GM12873 (cell line): ENCODE measurements around the gene OSMR.

Experiments
- CTCF ChIP-seq: IDR thresholded peaks from 2 replicates; pipeline ENCODE4 v1.5.1; 2012; ENCODE audit warnings: low read depth, mild to moderate bottlenecking, moderate library complexity, low read length, control low read depth; ENCODE audit not compliant: insufficient read depth; ENCODE audit errors: missing control alignments

Gene OSMR

GRCh38 chr5:38892363-38892762 lies 46.6 kb downstream of the OSMR start:
- TF ChIP-seq CTCF, result no peak

- no peak for TF ChIP-seq CTCF
These were observed 50.9 kb downstream of the OSMR start for GRCh38 chr5:38896760-38897159.

GRCh38 chr5:38899936-38900335 lies 54.1 kb downstream of the OSMR start:
- no peak for TF ChIP-seq CTCF

- no peak for TF ChIP-seq CTCF
These were observed 59.7 kb downstream of the OSMR start for GRCh38 chr5:38905516-38905915.

- TF ChIP-seq CTCF, result no peak
These were observed 60.7 kb downstream of the OSMR start for GRCh38 chr5:38906503-38906902.

GRCh38 chr5:38911933-38912332 lies 66.1 kb downstream of the OSMR start:
- TF ChIP-seq CTCF, result no peak

- TF ChIP-seq CTCF, result no peak
These were observed 67.9 kb downstream of the OSMR start for GRCh38 chr5:38913714-38914113.
